H1 (cell line): ENCODE data around the gene SGK1. TPM values are rescaled to one million over a fixed set of nuclear protein-coding genes. Genes with fewer than 3 reads are reported as not detected.

ENCODE experiments used
- ATF2 ChIP-seq: IDR thresholded peaks from 2 replicates; pipeline ENCODE4 v1.6.1; 2012; ENCODE audit warnings: low read length, inconsistent platforms
- MAFK ChIP-seq: IDR thresholded peaks from 2 replicates; pipeline ENCODE4 v1.6.1; 2012; ENCODE audit warnings: low read depth, mild to moderate bottlenecking, improper control_type of control experiment, low read length
- POLR2A ChIP-seq, 2 experiments: IDR thresholded peaks; 1 replicate in 1 of 2; 2 replicates in 1 of 2; pipeline ENCODE4 v1.6.1; 2011; ENCODE audit warnings: low read depth in 2 of 2, low read length in 2 of 2, mild to moderate bottlenecking in 2 of 2; ENCODE audit errors: control extremely low read depth in 1 of 2
- RXRA ChIP-seq: IDR thresholded peaks from 2 replicates; pipeline ENCODE4 v1.6.1; 2011; ENCODE audit warnings: low read depth, mild to moderate bottlenecking, low read length, moderate library complexity; ENCODE audit not compliant: insufficient read depth
- TAF7 ChIP-seq: optimal IDR thresholded peaks from 2 replicates; pipeline ENCODE3; 2011; ENCODE audit warnings: low read depth, mild to moderate bottlenecking, inconsistent platforms, low read length, moderate library complexity, borderline replicate concordance
- polyA plus RNA-seq, 7 experiments: library from polyadenylated mRNA; depleted of rRNA in 3 of 7; stranded (reverse) in 5 of 7; unstranded in 2 of 7; fragments of >200 nt in 5 of 7; fragments of 200-250 nt in 2 of 7; gene quantifications; 1 replicate in 5 of 7; 2 replicates in 1 of 7; 4 replicates in 1 of 7; pipeline versions ENCODE4 v1.2.1 to v1.2.3, GENCODE V29; 2011 to 2013; ENCODE audit warnings: missing spikeins in 2 of 7, mixed read lengths in 2 of 7
- total RNA-seq: library from RNA; stranded (reverse); fragmentation: NEBNext Ultra II Directional; extraction: Animal tissue kit (Norgen Biotek cat#: 25700); gene quantifications from 2 replicates; pipeline ENCODE4 v1.2.1, GENCODE V29; 2021

The SGK1 gene
- total and polyA plus RNA-seq, 2 of the 8 experiments (the other 6 are each of a cell fraction or from before 2014, with no cell fraction given), result 14.5 to 18.4 TPM

DNA sequence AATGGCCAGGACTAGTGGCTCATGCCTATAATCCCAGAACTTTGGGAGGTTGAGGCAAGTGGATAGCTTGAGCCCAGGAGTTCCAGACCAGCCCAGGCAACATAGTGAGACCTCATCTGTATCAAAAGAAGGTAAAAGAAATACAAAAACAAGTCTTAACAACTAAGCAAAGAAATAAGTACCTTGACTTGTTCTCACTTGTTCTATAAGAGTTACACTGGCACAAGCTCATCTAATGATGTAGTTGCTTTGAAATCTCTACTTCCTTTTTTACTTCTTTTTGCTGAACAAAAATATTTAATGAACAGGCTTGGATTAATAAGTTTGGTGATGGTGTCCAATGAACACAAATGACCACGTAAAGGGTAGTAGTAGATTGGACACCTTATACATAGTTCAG, 72.2 kb downstream of the SGK1 start (continued):
- TF ChIP-seq MAFK, result no peak
- TF ChIP-seq POLR2A (IDR thresholded peaks at IDR 0.05; ENCODE audit: control extremely low read depth in 1 of 2, low read depth in 2 of 2, low read length in 2 of 2), result no peak
- TF ChIP-seq RXRA, result no peak
- TF ChIP-seq TAF7, result no peak
- TF ChIP-seq ATF2, result no peak
- TF ChIP-seq, all 59 proteins: peak for 0
